A549 (cell line): ENCODE measurements around the gene TMEM240. TPM values are rescaled to one million over a fixed set of nuclear protein-coding genes. Genes with fewer than 3 reads are reported as not detected.

Experiments
- ATAC-seq, 2 experiments: fragments of 200-7000 bp in 1 of 2; fragments of >200 bp in 1 of 2; cut with Nextera tagmentation in 1 of 2; cut with Tn5 transposase in 1 of 2; 3 replicates each; pipeline versions ENCODE4 v1.8.0 to v1.9.1; 2018 to 2020; ENCODE audit warnings: mild to moderate bottlenecking in 1 of 2, moderate library complexity in 1 of 2
- CTCF ChIA-PET: fragments of 300-600 bp; sonication (Branson Sonifier 250); formaldehyde crosslinking; extraction: SDS; loops from one replicate; lab custom pipeline; 2021; ENCODE audit warnings: antibody characterized with exemption, inconsistent platforms; lab: Yijun Ruan, JAX
- POLR2A ChIA-PET: fragments of 350-600 bp; formaldehyde crosslinking; extraction: SDS; loops from one replicate; lab custom pipeline; 2021; ENCODE audit warnings: antibody characterized with exemption, inconsistent platforms; lab: Yijun Ruan, JAX
- DNase-seq, 2 experiments: peaks; one replicate each; pipeline versions ENCODE4 v3.0.0 to v3.0.0-alpha.2; 2011 to 2016; ENCODE audit warnings: low read depth in 1 of 2, low spot score in 1 of 2
- FAIRE-seq: peaks from 2 replicates; lab custom pipeline; 2011; peaks lifted over from hg19 to GRCh38; lab: Jason Lieb, UNC
- H3K27ac ChIP-seq, 2 experiments: fragments of >200 bp; sonication (Bioruptor Twin); formaldehyde crosslinking; 3 replicates each; pipeline ENCODE4 v1.5.1; 2016 to 2017
- H3K4me1 ChIP-seq: fragments of >200 bp; sonication (Bioruptor Twin); formaldehyde crosslinking; 3 replicates; pipeline ENCODE4 v1.6.1; 2016
- H3K4me2 ChIP-seq: fragments of >200 bp; sonication (Bioruptor Twin); formaldehyde crosslinking; 3 replicates; pipeline ENCODE4 v1.6.1; 2016
- H3K4me3 ChIP-seq: fragments of >200 bp; sonication (Bioruptor Twin); formaldehyde crosslinking; 3 replicates; pipeline ENCODE4 v1.5.1; 2016
- H3K9me3 ChIP-seq: fragments of >200 bp; sonication (Bioruptor Twin); formaldehyde crosslinking; 3 replicates; pipeline ENCODE4 v1.6.1; 2016
- CBX8 ChIP-seq: fragments of 200-600 bp; sonication (generic); IDR thresholded peaks from 2 replicates; pipeline ENCODE4 v1.6.1; 2016
- CEBPB ChIP-seq, 2 experiments: fragments of >200 bp in 1 of 2; sonication (Bioruptor Twin) in 1 of 2; formaldehyde crosslinking in 1 of 2; IDR thresholded peaks; 2 replicates each; pipeline ENCODE4 v1.6.1; 2012 to 2016
- CHD2 ChIP-seq: fragments of 150-350 bp; IDR thresholded peaks from 2 replicates; pipeline ENCODE4 v1.6.1; 2014; ENCODE audit warnings: low read length; ENCODE audit not compliant: partially characterized antibody
- CHD4 ChIP-seq: fragments of 200-600 bp; sonication (generic); IDR thresholded peaks from 2 replicates; pipeline ENCODE4 v1.6.1; 2016; ENCODE audit warnings: antibody characterized with exemption, mild to moderate bottlenecking, borderline replicate concordance
- EHMT2 ChIP-seq: fragments of 200-600 bp; sonication (generic); IDR thresholded peaks from 2 replicates; pipeline ENCODE4 v1.6.1; 2016; ENCODE audit warnings: antibody characterized with exemption, low read depth, mild to moderate bottlenecking, moderate library complexity
- EP300 ChIP-seq, 2 experiments: fragments of >200 bp; sonication (Bioruptor Twin); formaldehyde crosslinking; IDR thresholded peaks; 2 replicates in 1 of 2; 3 replicates in 1 of 2; pipeline ENCODE4 v1.6.1; 2016 to 2017
- ESRRA ChIP-seq: fragments of 150-350 bp; IDR thresholded peaks from 2 replicates; pipeline ENCODE4 v1.6.1; 2014; ENCODE audit warnings: mild to moderate bottlenecking, low read length, borderline replicate concordance
- FOSB ChIP-seq: fragments of 250-450 bp; sonication (Bioruptor Pico); IDR thresholded peaks from 2 replicates; pipeline ENCODE4 v1.5.0; 2020; ENCODE audit warnings: mild to moderate bottlenecking, moderate library complexity
- HDAC2 ChIP-seq: fragments of 200-600 bp; sonication (generic); IDR thresholded peaks from 2 replicates; pipeline ENCODE4 v1.6.1; 2016
- HEYL ChIP-seq: fragments of 250-450 bp; sonication (Bioruptor Pico); IDR thresholded peaks from 2 replicates; pipeline ENCODE4 v1.8.0; 2021; ENCODE audit warnings: mild to moderate bottlenecking, moderate library complexity
- HOXA7 ChIP-seq: fragments of 250-450 bp; sonication (Bioruptor Pico); IDR thresholded peaks from 2 replicates; pipeline ENCODE4 v1.5.0; 2020; ENCODE audit warnings: mild to moderate bottlenecking, moderate library complexity
- HOXB13 ChIP-seq: fragments of 250-450 bp; sonication (Bioruptor Pico); IDR thresholded peaks from 2 replicates; pipeline ENCODE4 v1.5.0; 2020; ENCODE audit warnings: low read depth, mild to moderate bottlenecking, moderate library complexity
- JUN ChIP-seq, 2 experiments: fragments of >200 bp; sonication (Bioruptor Twin); formaldehyde crosslinking; IDR thresholded peaks; 2 replicates in 1 of 2; 3 replicates in 1 of 2; pipeline ENCODE4 v1.6.1; 2016 to 2017
- KDM1A ChIP-seq: fragments of 200-600 bp; sonication (generic); IDR thresholded peaks from 2 replicates; pipeline ENCODE4 v1.6.1; 2016; ENCODE audit warnings: low read depth, mild to moderate bottlenecking
- KDM5A ChIP-seq: fragments of 200-600 bp; sonication (generic); IDR thresholded peaks from 2 replicates; pipeline ENCODE4 v1.6.1; 2016; ENCODE audit warnings: antibody characterized with exemption, mild to moderate bottlenecking
- MAFK ChIP-seq: fragments of 450-650 bp; IDR thresholded peaks from 2 replicates; pipeline ENCODE4 v1.6.1; 2014; ENCODE audit not compliant: partially characterized antibody
- MAZ ChIP-seq: fragments of 150-350 bp; IDR thresholded peaks from 2 replicates; pipeline ENCODE4 v1.6.1; 2014; ENCODE audit warnings: antibody characterized with exemption, low read depth, low read length, borderline replicate concordance
- MYC ChIP-seq: IDR thresholded peaks from 2 replicates; pipeline ENCODE4 v1.6.1; 2012; ENCODE audit warnings: mild to moderate bottlenecking, inconsistent platforms, low read length, improper control_type of control experiment, borderline replicate concordance
- NFE2L2 ChIP-seq: fragments of 150-350 bp; conservative IDR thresholded peaks from 2 replicates; pipeline ENCODE4 v1.6.1; 2014; ENCODE audit warnings: low read length
- NR3C1 ChIP-seq: fragments of >200 bp; sonication (Bioruptor Twin); formaldehyde crosslinking; IDR thresholded peaks from 3 replicates; pipeline ENCODE4 v1.6.1; 2017
- POLR2A ChIP-seq: IDR thresholded peaks from 2 replicates; pipeline ENCODE4 v1.6.1; 2012; ENCODE audit warnings: mild to moderate bottlenecking, low read length
- POLR2AphosphoS2 ChIP-seq: conservative IDR thresholded peaks from 2 replicates; pipeline ENCODE4 v1.6.1; 2012; ENCODE audit warnings: low read length, improper control_type of control experiment, inconsistent platforms
- RARB ChIP-seq: fragments of 250-450 bp; sonication (Bioruptor Pico); IDR thresholded peaks from 2 replicates; pipeline ENCODE4 v1.8.0; 2021; ENCODE audit warnings: mild to moderate bottlenecking, moderate library complexity
- RFX5 ChIP-seq: fragments of 450-650 bp; IDR thresholded peaks from 2 replicates; pipeline ENCODE4 v1.7.1; 2014; ENCODE audit warnings: antibody characterized with exemption, mild to moderate bottlenecking, moderate library complexity
- SMC3 ChIP-seq: fragments of >200 bp; sonication (Bioruptor Twin); formaldehyde crosslinking; IDR thresholded peaks from 3 replicates; pipeline ENCODE4 v1.6.1; 2018; ENCODE audit warnings: inconsistent platforms
- ZC3H11A ChIP-seq: fragments of 450-650 bp; IDR thresholded peaks from 2 replicates; pipeline ENCODE4 v1.6.1; 2014; ENCODE audit warnings: antibody characterized with exemption, mild to moderate bottlenecking
- ZFP36 ChIP-seq: fragments of 450-650 bp; IDR thresholded peaks from 2 replicates; pipeline ENCODE4 v1.6.1; 2014; ENCODE audit warnings: borderline replicate concordance; ENCODE audit not compliant: partially characterized antibody
- ZSCAN20 ChIP-seq: fragments of 250-450 bp; sonication (Bioruptor Pico); IDR thresholded peaks from 2 replicates; pipeline ENCODE4 v1.8.0; 2022; ENCODE audit warnings: mild to moderate bottlenecking, moderate library complexity
- WGBS: methylation state at CpG from one replicate; pipeline ENCODE4 v1.1.6; 2017; ENCODE audit errors: missing lambda C conversion rate; 5-methylcytosine and 5-hydroxymethylcytosine counted together
- polyA plus RNA-seq, 4 experiments: library from polyadenylated mRNA; depleted of rRNA in 3 of 4; stranded (reverse); fragments of >200 nt; fragmentation: RNase III in 1 of 4; extraction: RNeasy Plus Mini Kit Qiagen cat#74134 plus additional on column Dnase treatment in 1 of 4; gene quantifications; 2 replicates in 3 of 4; 3 replicates in 1 of 4; pipeline ENCODE4 v1.2.3, GENCODE V29; 2011 to 2017
- TF ChIP-seq, protein P1 (sequence below): IDR thresholded peaks from 2 replicates; pipeline ENCODE4 v1.6.1; 2012
- TF ChIP-seq, protein P2 (sequence below): fragments of 450-650 bp; IDR thresholded peaks from 2 replicates; pipeline ENCODE4 v1.6.1; 2014; ENCODE audit warnings: antibody characterized with exemption
- TF ChIP-seq, protein P3 (sequence below): fragments of 150-350 bp; IDR thresholded peaks from 2 replicates; pipeline ENCODE4 v1.6.1; 2014; ENCODE audit warnings: low read depth, mild to moderate bottlenecking, low read length
- TF ChIP-seq, protein P4 (sequence below): fragments of 250-450 bp; sonication (Bioruptor Pico); IDR thresholded peaks from 2 replicates; pipeline ENCODE4 v1.5.0; 2020; ENCODE audit warnings: low read depth, mild to moderate bottlenecking, moderate library complexity
- TF ChIP-seq, protein P5 (sequence below): fragments of >200 bp; sonication (Bioruptor Twin); formaldehyde crosslinking; IDR thresholded peaks from 2 replicates; pipeline ENCODE4 v1.6.1; 2016

TMEM240 gene
- polyA plus RNA-seq, 2 of the 4 experiments (the other 2 are of a cell fraction): 0.14 to 1.1 TPM

DNA sequence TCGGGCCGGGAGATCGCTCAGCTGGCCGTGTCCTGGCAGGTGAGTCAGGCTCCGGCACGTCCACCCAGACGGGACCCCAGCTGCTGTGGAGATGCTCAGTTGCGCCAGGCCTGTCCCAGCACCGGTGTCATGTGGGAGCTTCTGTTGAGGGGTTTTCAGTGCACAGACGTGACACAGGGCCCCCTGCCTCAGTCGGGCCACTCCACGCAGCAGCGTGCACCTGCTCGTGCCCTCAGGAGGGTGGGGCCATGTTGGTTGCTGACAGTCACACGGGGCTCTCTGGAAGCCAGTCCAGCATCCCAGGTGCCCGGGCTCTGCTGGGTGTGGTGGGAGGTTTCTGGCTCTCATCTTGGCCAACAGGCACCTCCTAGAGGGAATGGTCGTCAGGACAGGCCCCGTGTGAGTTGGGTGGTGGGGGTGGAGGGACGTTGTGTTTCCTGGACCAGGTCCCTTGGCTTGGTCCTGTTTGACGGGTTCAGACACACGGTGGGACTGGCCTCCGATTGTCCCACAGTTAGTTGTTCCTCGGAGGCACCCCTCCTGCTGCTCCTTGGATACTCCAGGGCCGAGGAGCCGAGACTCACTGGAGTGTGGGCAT is 49.7 kb downstream of the TMEM240 start:
- Histone ChIP-seq H3K27ac (no peak overlapping the region), H3K4me2 (no peak overlapping the region), H3K4me1 (no peaks in the 10 kb centered on the region), H3K4me3 (no peak overlapping the region), H3K9me3 (no peaks in the 10 kb centered on the region)
- ChIA-PET POLR2A (no interaction called here), CTCF (no interaction called here)
- WGBS: no CpG with 5 or more reads among the region's 25 CpGs
- TF ChIP-seq RFX5: no peak
- no peak for TF ChIP-seq MAZ
- TF ChIP-seq NR3C1: no peak
- TF ChIP-seq CBX8: no peak
- TF ChIP-seq HDAC2: no peak
- TF ChIP-seq FOSB (CRISPR knock-in tag): no peak
- TF ChIP-seq, protein P1, sequence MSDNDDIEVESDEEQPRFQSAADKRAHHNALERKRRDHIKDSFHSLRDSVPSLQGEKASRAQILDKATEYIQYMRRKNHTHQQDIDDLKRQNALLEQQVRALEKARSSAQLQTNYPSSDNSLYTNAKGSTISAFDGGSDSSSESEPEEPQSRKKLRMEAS: no peak
- TF ChIP-seq ZSCAN20 (CRISPR knock-in tag): no peak
- no peak for DNase-seq
- ATAC-seq: no peak
- no peak for FAIRE-seq

DNA sequence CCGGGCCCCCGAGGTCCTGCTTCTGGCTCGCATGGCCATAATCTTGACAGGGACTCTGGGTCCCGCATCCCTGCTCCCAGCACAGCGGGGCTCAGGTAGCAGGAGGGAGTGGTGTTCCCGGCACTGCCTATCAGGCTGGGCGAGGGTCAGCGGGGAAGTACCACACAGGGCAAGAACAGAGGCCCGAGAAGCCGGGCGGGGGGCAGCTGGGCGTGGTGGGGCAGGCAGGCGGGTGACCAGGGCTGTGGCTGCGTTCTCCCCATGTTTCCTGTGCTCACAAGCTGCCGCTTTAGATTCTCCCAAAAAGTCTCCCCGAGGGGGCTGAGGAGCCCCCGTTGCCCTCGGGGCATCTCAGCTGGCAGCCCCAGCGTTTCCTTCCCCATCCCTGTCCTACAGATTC is 50.6 kb downstream of the TMEM240 start:
- no peak for TF ChIP-seq FOSB (CRISPR knock-in tag)
- no peak for TF ChIP-seq CHD2
- TF ChIP-seq HEYL (CRISPR knock-in tag): no peak
- TF ChIP-seq JUN (IDR thresholded peaks at IDR 0.05): no peak
- no peak for TF ChIP-seq NR3C1
- no peak for TF ChIP-seq NFE2L2
- TF ChIP-seq, protein P2, sequence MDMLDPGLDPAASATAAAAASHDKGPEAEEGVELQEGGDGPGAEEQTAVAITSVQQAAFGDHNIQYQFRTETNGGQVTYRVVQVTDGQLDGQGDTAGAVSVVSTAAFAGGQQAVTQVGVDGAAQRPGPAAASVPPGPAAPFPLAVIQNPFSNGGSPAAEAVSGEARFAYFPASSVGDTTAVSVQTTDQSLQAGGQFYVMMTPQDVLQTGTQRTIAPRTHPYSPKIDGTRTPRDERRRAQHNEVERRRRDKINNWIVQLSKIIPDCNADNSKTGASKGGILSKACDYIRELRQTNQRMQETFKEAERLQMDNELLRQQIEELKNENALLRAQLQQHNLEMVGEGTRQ: no peak
- TF ChIP-seq, protein P3, sequence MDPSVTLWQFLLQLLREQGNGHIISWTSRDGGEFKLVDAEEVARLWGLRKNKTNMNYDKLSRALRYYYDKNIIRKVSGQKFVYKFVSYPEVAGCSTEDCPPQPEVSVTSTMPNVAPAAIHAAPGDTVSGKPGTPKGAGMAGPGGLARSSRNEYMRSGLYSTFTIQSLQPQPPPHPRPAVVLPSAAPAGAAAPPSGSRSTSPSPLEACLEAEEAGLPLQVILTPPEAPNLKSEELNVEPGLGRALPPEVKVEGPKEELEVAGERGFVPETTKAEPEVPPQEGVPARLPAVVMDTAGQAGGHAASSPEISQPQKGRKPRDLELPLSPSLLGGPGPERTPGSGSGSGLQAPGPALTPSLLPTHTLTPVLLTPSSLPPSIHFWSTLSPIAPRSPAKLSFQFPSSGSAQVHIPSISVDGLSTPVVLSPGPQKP: no peak
- TF ChIP-seq CBX8: no peak
- TF ChIP-seq EP300 (IDR thresholded peaks at IDR 0.05): no peak
- no peak for TF ChIP-seq KDM5A
- no peak for TF ChIP-seq RARB (CRISPR knock-in tag)
- no peak for TF ChIP-seq HOXB13 (CRISPR knock-in tag)
- no peak for TF ChIP-seq CHD4
- TF ChIP-seq POLR2AphosphoS2: no peak
- TF ChIP-seq MAFK: no peak
- TF ChIP-seq ESRRA: no peak
- ChIA-PET POLR2A (no interaction called here), CTCF (no interaction called here)
- Histone ChIP-seq H3K27ac (no peak overlapping the region), H3K9me3 (no peaks in the 10 kb centered on the region), H3K4me2 (no peak overlapping the region), H3K4me1 (no peaks in the 10 kb centered on the region), H3K4me3 (no peak overlapping the region)
- no CpG with 5 or more reads among the region's 19 CpGs for WGBS
- ATAC-seq (no peak), FAIRE-seq (no peak), DNase-seq (no peak)

DNA sequence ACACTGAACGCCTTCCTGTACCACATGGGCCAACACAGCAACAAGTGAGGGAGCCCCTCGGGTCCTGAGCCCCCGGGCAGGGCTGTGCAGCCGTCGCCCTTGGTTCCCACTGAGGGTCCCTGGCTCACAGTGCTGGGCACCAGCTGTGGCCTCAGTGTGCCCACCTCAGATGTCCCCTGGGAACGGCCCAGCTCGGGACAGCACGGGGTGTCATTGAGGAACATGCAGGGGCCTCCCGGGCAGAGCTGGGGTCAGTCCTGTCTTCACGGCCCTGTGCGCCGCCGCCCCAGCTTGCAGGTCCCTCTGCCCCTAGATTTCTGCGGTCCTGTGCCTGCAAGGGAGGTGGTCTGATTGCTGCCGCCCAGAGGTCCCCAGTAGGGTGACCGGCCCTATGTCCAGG is 51.2 kb downstream of the TMEM240 start:
- H3K4me3 ChIP-seq: no peak overlapping the region
- no peaks in the 10 kb centered on the region for H3K9me3 ChIP-seq
- no peak for ATAC-seq
- no peak for FAIRE-seq
- no peak overlapping the region for H3K27ac ChIP-seq
- DNase-seq: no peak
- CTCF ChIA-PET: no interaction called here
- no peak for TF ChIP-seq KDM5A
- TF ChIP-seq, protein P4, sequence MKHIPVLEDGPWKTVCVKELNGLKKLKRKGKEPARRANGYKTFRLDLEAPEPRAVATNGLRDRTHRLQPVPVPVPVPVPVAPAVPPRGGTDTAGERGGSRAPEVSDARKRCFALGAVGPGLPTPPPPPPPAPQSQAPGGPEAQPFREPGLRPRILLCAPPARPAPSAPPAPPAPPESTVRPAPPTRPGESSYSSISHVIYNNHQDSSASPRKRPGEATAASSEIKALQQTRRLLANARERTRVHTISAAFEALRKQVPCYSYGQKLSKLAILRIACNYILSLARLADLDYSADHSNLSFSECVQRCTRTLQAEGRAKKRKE (CRISPR knock-in tag): no peak
- TF ChIP-seq FOSB (CRISPR knock-in tag): no peak
- no peak for TF ChIP-seq MYC
- no peak for TF ChIP-seq CEBPB (IDR thresholded peaks at IDR 0.05)
- TF ChIP-seq ZFP36: no peak
- TF ChIP-seq HOXB13 (CRISPR knock-in tag): no peak
- TF ChIP-seq NR3C1: no peak
- TF ChIP-seq KDM1A: no peak
- TF ChIP-seq ZSCAN20 (CRISPR knock-in tag): no peak
- no peak for TF ChIP-seq HOXA7 (CRISPR knock-in tag)
- no peak for TF ChIP-seq HDAC2
- no peak for TF ChIP-seq POLR2AphosphoS2
- TF ChIP-seq, protein P5, sequence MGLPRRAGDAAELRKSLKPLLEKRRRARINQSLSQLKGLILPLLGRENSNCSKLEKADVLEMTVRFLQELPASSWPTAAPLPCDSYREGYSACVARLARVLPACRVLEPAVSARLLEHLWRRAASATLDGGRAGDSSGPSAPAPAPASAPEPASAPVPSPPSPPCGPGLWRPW: no peak
- TF ChIP-seq MAZ: no peak
- no peak for TF ChIP-seq HEYL (CRISPR knock-in tag)
- no peak for TF ChIP-seq ZC3H11A
- TF ChIP-seq EHMT2: no peak
- TF ChIP-seq SMC3: no peak
- TF ChIP-seq POLR2A: no peak
- POLR2A ChIA-PET: no interaction called here
- no CpG with 5 or more reads among the region's 16 CpGs for WGBS
- no peaks in the 10 kb centered on the region for H3K4me1 ChIP-seq
- H3K4me2 ChIP-seq: no peak overlapping the region
